ENCODE measurements around the gene ARHGAP5.
A peak's percentile ranks its signal among the peaks of the same experiment; 100 is the strongest.

ARHGAP5 gene

GRCh38 chr14:32073537-32074189 is 3.4 kb upstream of the ARHGAP5 start:
- no peak overlapping the region for H3K27ac ChIP-seq
- CTCF ChIA-PET = interaction anchor here (0.6 to 1.5 kb wide), 7 partner anchors 17 to 1913 kb away, joined by 3 to 5 read pairs (median 3); no protein-coding TSS in a partner anchor

GRCh38 chr14:32074887-32075572 is 2.1 kb upstream of the ARHGAP5 start:
- DNase-seq (ENCODE audit: low spot score) = no peak
- CTCF ChIA-PET = interaction anchor here (0.7 to 1.0 kb wide), 2 partner anchors 10 to 15 kb away, joined by 3 to 4 read pairs; no protein-coding TSS in a partner anchor
- TF ChIP-seq CTCF (conservative IDR thresholded peaks at IDR 0.05; ENCODE audit: low read depth) = no peak
- H3K27ac ChIP-seq = no peak overlapping the region
- POLR2A ChIA-PET (ENCODE audit: low non-redundant PET) = no interaction called here

More at GRCh38 chr14:32073537-32074189, 3.4 kb upstream of the ARHGAP5 start:
- TF ChIP-seq CTCF (conservative IDR thresholded peaks at IDR 0.05; ENCODE audit: low read depth) = peak; percentile 76
- POLR2A ChIA-PET (ENCODE audit: low non-redundant PET) = no interaction called here
- DNase-seq (ENCODE audit: low spot score) = peak; percentile 67

GRCh38 chr14:32075672-32076277 is 1.3 kb upstream of the ARHGAP5 start:
- no peak for TF ChIP-seq CTCF (conservative IDR thresholded peaks at IDR 0.05; ENCODE audit: low read depth)
- DNase-seq (ENCODE audit: low spot score) = peak; percentile 50
- ChIA-PET CTCF (interaction anchor here (0.7 to 1.0 kb wide), 2 partner anchors 9 to 16 kb away, joined by 3 to 4 read pairs; no protein-coding TSS in a partner anchor), POLR2A (ENCODE audit: low non-redundant PET) (no interaction called here)
- H3K27ac ChIP-seq = peak overlapping the region; percentile 99

GRCh38 chr14:32076278-32077080 is 625 bp upstream of the ARHGAP5 start:
- peak; percentile 89 for DNase-seq (ENCODE audit: low spot score)
- ChIA-PET POLR2A (ENCODE audit: low non-redundant PET) (interaction anchor here (0.5 to 1.3 kb wide), 4 partner anchors 127 to 306 kb away, joined by 3 to 4 read pairs (median 3); partner anchors contain the start of gene RNU6-8), CTCF (interaction anchor here (0.6 kb wide), 2 partner anchors 67 to 399 kb away, joined by 3 to 5 read pairs; no protein-coding TSS in a partner anchor)
- no peak for TF ChIP-seq CTCF (conservative IDR thresholded peaks at IDR 0.05; ENCODE audit: low read depth)
- H3K27ac ChIP-seq = peak overlapping the region; percentile 99

- TF ChIP-seq CTCF (conservative IDR thresholded peaks at IDR 0.05; ENCODE audit: low read depth) = no peak
- ChIA-PET POLR2A (ENCODE audit: low non-redundant PET) (interaction anchor here (0.6 kb wide), 1 partner anchor 124 kb away, joined by 4 read pairs; no protein-coding TSS in a partner anchor), CTCF (interaction anchor here (0.7 kb wide), 1 partner anchor 32 kb away, joined by 3 read pairs; no protein-coding TSS in a partner anchor)
- DNase-seq (ENCODE audit: low spot score) = peak; percentile 23
- peak overlapping the region; percentile 99 for H3K27ac ChIP-seq
These were observed 1.1 kb downstream of the ARHGAP5 start for GRCh38 chr14:32078023-32078857.
